ENCODE data around the gene EREG.

The EREG gene

GRCh38 chr4:74344031-74344430 is 20.9 kb upstream of the EREG start:
- no peak for DNase-seq (ENCODE audit: low read depth)

- no peak for DNase-seq (ENCODE audit: low read depth)
Observed at GRCh38 chr4:74353858-74354257, 11.1 kb upstream of the EREG start.

- no peak for DNase-seq (ENCODE audit: low read depth)
Observed at GRCh38 chr4:74357965-74358364, 7.0 kb upstream of the EREG start.

GRCh38 chr4:74361671-74362070 is 3.3 kb upstream of the EREG start:
- DNase-seq (ENCODE audit: low read depth) = no peak

GRCh38 chr4:74362347-74362746 is 2.6 kb upstream of the EREG start:
- DNase-seq (ENCODE audit: low read depth) = peak; percentile 45

- DNase-seq (ENCODE audit: low read depth) = no peak
Observed at GRCh38 chr4:74364256-74364651, 691 bp upstream of the EREG start.

GRCh38 chr4:74365761-74366160 is 816 bp downstream of the EREG start:
- DNase-seq (ENCODE audit: low read depth) = peak; percentile 19

GRCh38 chr4:74366367-74366911 is 1.5 kb downstream of the EREG start:
- no peak for DNase-seq (ENCODE audit: low read depth)

- no peak for DNase-seq (ENCODE audit: low read depth)
Observed at GRCh38 chr4:74367656-74368290, 2.8 kb downstream of the EREG start.

GRCh38 chr4:74368596-74368995 is 3.7 kb downstream of the EREG start:
- DNase-seq (ENCODE audit: low read depth) = no peak

GRCh38 chr4:74369855-74370254 is 4.9 kb downstream of the EREG start:
- no peak for DNase-seq (ENCODE audit: low read depth)

GRCh38 chr4:74370912-74371311 is 6.0 kb downstream of the EREG start:
- peak; percentile 67 for DNase-seq (ENCODE audit: low read depth)

GRCh38 chr4:74374128-74374527 is 9.2 kb downstream of the EREG start:
- DNase-seq (ENCODE audit: low read depth) = no peak

- peak; percentile 91 for DNase-seq (ENCODE audit: low read depth)
Observed at GRCh38 chr4:74374561-74375327, 9.8 kb downstream of the EREG start.

GRCh38 chr4:74375824-74376426 is 11.0 kb downstream of the EREG start:
- DNase-seq (ENCODE audit: low read depth) = no peak

GRCh38 chr4:74376888-74377483 is 12.0 kb downstream of the EREG start:
- peak; percentile 74 for DNase-seq (ENCODE audit: low read depth)

- no peak for DNase-seq (ENCODE audit: low read depth)
Observed at GRCh38 chr4:74377714-74378113, 12.8 kb downstream of the EREG start.

GRCh38 chr4:74378573-74378972 is 13.6 kb downstream of the EREG start:
- DNase-seq (ENCODE audit: low read depth) = no peak

GRCh38 chr4:74379912-74380311 is 15.0 kb downstream of the EREG start:
- no peak for DNase-seq (ENCODE audit: low read depth)

- no peak for DNase-seq (ENCODE audit: low read depth)
Observed at GRCh38 chr4:74385386-74385785, 20.4 kb downstream of the EREG start.

GRCh38 chr4:74386159-74386558 is 21.2 kb downstream of the EREG start:
- DNase-seq (ENCODE audit: low read depth) = no peak

GRCh38 chr4:74387790-74388189 is 22.8 kb downstream of the EREG start:
- DNase-seq (ENCODE audit: low read depth) = no peak

GRCh38 chr4:74389494-74389893 is 24.5 kb downstream of the EREG start:
- DNase-seq (ENCODE audit: low read depth) = no peak
